GM12892 (cell line): Measurements from ENCODE around the gene RAC3.

ENCODE experiments used
- POLR2A ChIP-seq: IDR thresholded peaks from 2 replicates; pipeline ENCODE4 v1.6.1; 2011; ENCODE audit warnings: low read depth, low read length, control low read depth
- POLR2AphosphoS5 ChIP-seq: IDR thresholded peaks from 2 replicates; pipeline ENCODE4 v1.6.1; 2011; ENCODE audit warnings: low read depth, low read length, control low read depth
- TAF1 ChIP-seq: IDR thresholded peaks from 2 replicates; pipeline ENCODE4 v1.6.1; 2011; ENCODE audit warnings: low read depth, mild to moderate bottlenecking, control low read depth, low read length, borderline replicate concordance

- TF ChIP-seq POLR2A (no peak; the same call in 1 of the 2 replicates), POLR2AphosphoS5 (no peak), TAF1 (no peak)
Observed at GRCh38 chr17:82060614-82061013, 29.1 kb downstream of the RAC3 start.
